K562 (cell line): ENCODE measurements around the gene MTOR. TPM values are rescaled to one million over a fixed set of nuclear protein-coding genes. Genes with fewer than 3 reads are reported as not detected.

Source experiments
- CBX1 ChIP-seq: sonication (generic); IDR thresholded peaks from 2 replicates; pipeline ENCODE4 v1.6.1; 2016; ENCODE audit warnings: antibody characterized with exemption, low read depth, mild to moderate bottlenecking
- CCNT2 ChIP-seq: IDR thresholded peaks from 2 replicates; pipeline ENCODE4 v1.6.1; 2011; ENCODE audit warnings: borderline replicate concordance, low read depth, mild to moderate bottlenecking, moderate library complexity, mixed read lengths, low read length; ENCODE audit not compliant: insufficient read length; ENCODE audit errors: extremely low read depth
- EWSR1 ChIP-seq: fragments of 450-650 bp; IDR thresholded peaks from 2 replicates; pipeline ENCODE4 v1.6.1; 2018; ENCODE audit warnings: borderline replicate concordance, mild to moderate bottlenecking, low read depth, moderate library complexity; ENCODE audit not compliant: partially characterized antibody
- FOXP1 ChIP-seq: sonication (generic); formaldehyde crosslinking; IDR thresholded peaks from 2 replicates; pipeline ENCODE4 v1.8.0; 2022; ENCODE audit warnings: mild to moderate bottlenecking, missing genetic modification reagents
- HDGF ChIP-seq: fragments of 450-650 bp; IDR thresholded peaks from 2 replicates; pipeline ENCODE4 v1.6.1; 2016
- HMG20B ChIP-seq: fragments of 250-450 bp; sonication (Bioruptor Pico); IDR thresholded peaks from 2 replicates; pipeline ENCODE4 v1.5.0; 2021; ENCODE audit warnings: mild to moderate bottlenecking
- ILF3 ChIP-seq: fragments of 450-650 bp; IDR thresholded peaks from 2 replicates; pipeline ENCODE4 v1.6.1; 2018; ENCODE audit warnings: antibody characterized with exemption, mild to moderate bottlenecking, moderate library complexity, borderline replicate concordance
- MAFG ChIP-seq: fragments of 450-650 bp; conservative IDR thresholded peaks from 2 replicates; pipeline ENCODE4 v1.6.1; 2016; ENCODE audit warnings: missing genetic modification characterization, missing compliant biosample characterization
- MEIS2 ChIP-seq: fragments of 450-650 bp; IDR thresholded peaks from 2 replicates; pipeline ENCODE4 v1.6.1; 2014; ENCODE audit warnings: mild to moderate bottlenecking; ENCODE audit not compliant: partially characterized antibody
- RNF2 ChIP-seq: sonication (generic); IDR thresholded peaks from 2 replicates; pipeline ENCODE4 v1.6.1; 2016
- SETDB1 ChIP-seq: IDR thresholded peaks from one replicate; pipeline ENCODE4 v1.6.1; 2012; ENCODE audit warnings: low read length, control low read depth, inconsistent platforms
- TFAM ChIP-seq: fragments of 250-450 bp; sonication (Bioruptor Pico); conservative IDR thresholded peaks from 2 replicates; pipeline ENCODE4 v1.5.0; 2021; ENCODE audit warnings: mild to moderate bottlenecking, moderate library complexity
- ZNF274 ChIP-seq: IDR thresholded peaks from 2 replicates; pipeline ENCODE4 v1.6.1; 2011; ENCODE audit warnings: low read depth, mild to moderate bottlenecking, low read length, moderate library complexity, borderline replicate concordance
- ZNF316 ChIP-seq: fragments of 450-650 bp; IDR thresholded peaks from 2 replicates; pipeline ENCODE4 v1.6.1; 2016
- ZSCAN29 ChIP-seq: fragments of 450-650 bp; IDR thresholded peaks from 2 replicates; pipeline ENCODE4 v1.6.1; 2017
- ZSCAN32 ChIP-seq: fragments of 450-650 bp; formaldehyde crosslinking; IDR thresholded peaks from 2 replicates; pipeline ENCODE4 v1.4.0; 2020; ENCODE audit warnings: mild to moderate bottlenecking, moderate library complexity
- polyA plus RNA-seq, 8 experiments: library from polyadenylated mRNA; depleted of rRNA in 4 of 8; stranded (reverse) in 5 of 8; unstranded in 3 of 8; fragments of >200 nt; fragmentation: Nextera tagmentation in 2 of 8; fragmentation: Illumina TruSeq in 1 of 8; extraction: Ambion mirVana in 2 of 8; extraction: Trizol in 1 of 8; gene quantifications; 2 replicates each; pipeline versions ENCODE4 v1.2.1 to v1.2.3, GENCODE V29; 2011 to 2014; ENCODE audit warnings: inconsistent platforms in 1 of 8, missing spikeins in 1 of 8
- total RNA-seq, 7 experiments: library from RNA; depleted of rRNA in 6 of 7; stranded (reverse); fragments of >200 nt in 6 of 7; fragmentation: Illumina TruSeq in 2 of 7; extraction: Trizol in 2 of 7; gene quantifications; 2 replicates each; pipeline versions ENCODE4 v1.2.1 to v1.2.3, GENCODE V29; 2011 to 2021; ENCODE audit warnings: low replicate concordance in 1 of 7
- TF ChIP-seq, protein P1 (sequence below): fragments of 250-450 bp; sonication (Bioruptor Pico); IDR thresholded peaks from 2 replicates; pipeline ENCODE4 v1.8.0; 2022; ENCODE audit warnings: moderate library complexity, mild to moderate bottlenecking, inconsistent platforms
- TF ChIP-seq, protein P2 (sequence below), 3 experiments: fragments of 200-800 bp in 1 of 3; fragments of 250-450 bp in 1 of 3; fragments of 450-650 bp in 1 of 3; sonication (Bioruptor Pico) in 1 of 3; sonication (Bioruptor generic) in 1 of 3; formaldehyde crosslinking in 1 of 3; IDR thresholded peaks; 2 replicates each; pipeline versions ENCODE4 v1.6.1 to v1.8.0; 2016 to 2022; ENCODE audit warnings: mild to moderate bottlenecking in 2 of 3, missing genetic modification characterization in 2 of 3, missing compliant biosample characterization in 1 of 3, moderate library complexity in 1 of 3
- TF ChIP-seq, protein P3 (sequence below): fragments of 250-450 bp; sonication (Bioruptor Pico); IDR thresholded peaks from 2 replicates; pipeline ENCODE4 v1.9.0; 2021; ENCODE audit warnings: mild to moderate bottlenecking
- TF ChIP-seq, protein P4 (sequence below): fragments of 450-650 bp; IDR thresholded peaks from 2 replicates; pipeline ENCODE4 v1.6.1; 2018; ENCODE audit warnings: mild to moderate bottlenecking, low read depth; ENCODE audit not compliant: partially characterized antibody
- TF ChIP-seq, protein P5 (sequence below): fragments of 250-450 bp; sonication (Bioruptor Pico); IDR thresholded peaks from 2 replicates; pipeline ENCODE4 v1.8.0; 2022; ENCODE audit warnings: moderate library complexity, mild to moderate bottlenecking, inconsistent platforms

MTOR gene
- total and polyA plus RNA-seq, 9 of the 15 experiments (the other 6 are each of a cell fraction or from before 2014, with no cell fraction given) = 11.4 to 71.4 (median 52.2) TPM

DNA sequence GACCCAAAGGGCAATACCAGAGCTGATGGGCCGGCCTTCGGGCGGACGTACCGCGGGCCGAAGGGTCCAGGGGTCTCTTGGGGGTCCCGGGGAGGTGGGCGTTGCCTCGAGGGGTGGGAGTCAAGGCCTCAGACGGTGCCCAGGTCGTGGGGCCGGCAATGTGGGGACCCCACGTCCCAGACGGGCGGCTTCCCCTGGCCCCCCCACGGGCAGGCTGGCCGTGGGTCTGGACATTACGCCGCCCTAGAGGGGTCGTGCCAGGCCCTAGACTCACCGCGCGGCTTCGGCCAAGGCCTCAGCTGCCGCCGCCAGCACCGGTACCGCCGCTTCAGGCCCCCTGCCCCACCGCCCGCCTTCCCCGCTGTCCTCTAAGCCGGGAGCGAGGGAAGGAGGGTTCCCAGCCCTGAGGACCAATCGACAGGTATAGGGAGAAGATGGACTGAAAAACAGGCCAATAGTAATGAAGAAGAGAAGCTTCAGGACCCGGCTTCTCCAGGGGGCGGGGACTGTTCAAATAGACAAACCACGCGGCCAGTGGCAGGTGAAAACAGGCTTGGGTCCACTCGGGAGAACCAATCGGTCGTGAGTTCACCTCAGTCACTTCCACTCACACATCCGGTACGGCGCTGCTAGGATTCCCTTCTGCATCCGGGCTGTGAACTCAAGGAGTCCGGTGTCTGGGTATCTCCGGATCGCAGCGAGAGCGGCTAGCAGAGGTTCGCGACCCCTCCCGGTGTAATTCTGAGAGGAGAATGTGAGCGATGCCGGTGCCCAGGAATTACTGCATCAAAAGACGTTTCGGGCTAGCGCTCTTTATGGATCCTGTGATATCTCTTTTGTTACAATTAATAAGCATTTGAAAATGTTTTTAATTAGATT is at the start of gene MTOR (continued):
- TF ChIP-seq, protein P1, sequence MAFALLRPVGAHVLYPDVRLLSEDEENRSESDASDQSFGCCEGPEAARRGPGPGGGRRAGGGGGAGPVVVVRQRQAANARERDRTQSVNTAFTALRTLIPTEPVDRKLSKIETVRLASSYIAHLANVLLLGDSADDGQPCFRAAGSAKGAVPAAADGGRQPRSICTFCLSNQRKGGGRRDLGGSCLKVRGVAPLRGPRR (CRISPR knock-in tag) = no peak
- TF ChIP-seq, protein P2, sequence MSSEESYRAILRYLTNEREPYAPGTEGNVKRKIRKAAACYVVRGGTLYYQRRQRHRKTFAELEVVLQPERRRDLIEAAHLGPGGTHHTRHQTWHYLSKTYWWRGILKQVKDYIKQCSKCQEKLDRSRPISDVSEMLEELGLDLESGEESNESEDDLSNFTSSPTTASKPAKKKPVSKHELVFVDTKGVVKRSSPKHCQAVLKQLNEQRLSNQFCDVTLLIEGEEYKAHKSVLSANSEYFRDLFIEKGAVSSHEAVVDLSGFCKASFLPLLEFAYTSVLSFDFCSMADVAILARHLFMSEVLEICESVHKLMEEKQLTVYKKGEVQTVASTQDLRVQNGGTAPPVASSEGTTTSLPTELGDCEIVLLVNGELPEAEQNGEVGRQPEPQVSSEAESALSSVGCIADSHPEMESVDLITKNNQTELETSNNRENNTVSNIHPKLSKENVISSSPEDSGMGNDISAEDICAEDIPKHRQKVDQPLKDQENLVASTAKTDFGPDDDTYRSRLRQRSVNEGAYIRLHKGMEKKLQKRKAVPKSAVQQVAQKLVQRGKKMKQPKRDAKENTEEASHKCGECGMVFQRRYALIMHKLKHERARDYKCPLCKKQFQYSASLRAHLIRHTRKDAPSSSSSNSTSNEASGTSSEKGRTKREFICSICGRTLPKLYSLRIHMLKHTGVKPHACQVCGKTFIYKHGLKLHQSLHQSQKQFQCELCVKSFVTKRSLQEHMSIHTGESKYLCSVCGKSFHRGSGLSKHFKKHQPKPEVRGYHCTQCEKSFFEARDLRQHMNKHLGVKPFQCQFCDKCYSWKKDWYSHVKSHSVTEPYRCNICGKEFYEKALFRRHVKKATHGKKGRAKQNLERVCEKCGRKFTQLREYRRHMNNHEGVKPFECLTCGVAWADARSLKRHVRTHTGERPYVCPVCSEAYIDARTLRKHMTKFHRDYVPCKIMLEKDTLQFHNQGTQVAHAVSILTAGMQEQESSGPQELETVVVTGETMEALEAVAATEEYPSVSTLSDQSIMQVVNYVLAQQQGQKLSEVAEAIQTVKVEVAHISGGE (CRISPR knock-in tag; IDR thresholded peaks at IDR 0.05) = peak; percentile 95 to 99 (median 98); a peak in 5 of 6 replicates
- no peak for TF ChIP-seq ZSCAN29
- TF ChIP-seq, protein P3, sequence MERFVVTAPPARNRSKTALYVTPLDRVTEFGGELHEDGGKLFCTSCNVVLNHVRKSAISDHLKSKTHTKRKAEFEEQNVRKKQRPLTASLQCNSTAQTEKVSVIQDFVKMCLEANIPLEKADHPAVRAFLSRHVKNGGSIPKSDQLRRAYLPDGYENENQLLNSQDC (CRISPR knock-in tag) = 0 out of 2 replicates have a peak, but pooled peaks have one; percentile 16
- TF ChIP-seq ZNF274 = no peak
- no peak for TF ChIP-seq RNF2
- no peak for TF ChIP-seq MAFG
- TF ChIP-seq, protein P4, sequence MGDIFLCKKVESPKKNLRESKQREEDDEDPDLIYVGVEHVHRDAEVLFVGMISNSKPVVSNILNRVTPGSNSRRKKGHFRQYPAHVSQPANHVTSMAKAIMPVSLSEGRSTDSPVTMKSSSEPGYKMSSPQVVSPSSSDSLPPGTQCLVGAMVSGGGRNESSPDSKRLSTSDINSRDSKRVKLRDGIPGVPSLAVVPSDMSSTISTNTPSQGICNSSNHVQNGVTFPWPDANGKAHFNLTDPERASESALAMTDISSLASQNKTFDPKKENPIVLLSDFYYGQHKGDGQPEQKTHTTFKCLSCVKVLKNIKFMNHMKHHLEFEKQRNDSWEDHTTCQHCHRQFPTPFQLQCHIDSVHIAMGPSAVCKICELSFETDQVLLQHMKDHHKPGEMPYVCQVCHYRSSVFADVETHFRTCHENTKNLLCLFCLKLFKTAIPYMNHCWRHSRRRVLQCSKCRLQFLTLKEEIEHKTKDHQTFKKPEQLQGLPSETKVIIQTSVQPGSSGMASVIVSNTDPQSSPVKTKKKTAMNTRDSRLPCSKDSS = no peak
- TF ChIP-seq, protein P5, sequence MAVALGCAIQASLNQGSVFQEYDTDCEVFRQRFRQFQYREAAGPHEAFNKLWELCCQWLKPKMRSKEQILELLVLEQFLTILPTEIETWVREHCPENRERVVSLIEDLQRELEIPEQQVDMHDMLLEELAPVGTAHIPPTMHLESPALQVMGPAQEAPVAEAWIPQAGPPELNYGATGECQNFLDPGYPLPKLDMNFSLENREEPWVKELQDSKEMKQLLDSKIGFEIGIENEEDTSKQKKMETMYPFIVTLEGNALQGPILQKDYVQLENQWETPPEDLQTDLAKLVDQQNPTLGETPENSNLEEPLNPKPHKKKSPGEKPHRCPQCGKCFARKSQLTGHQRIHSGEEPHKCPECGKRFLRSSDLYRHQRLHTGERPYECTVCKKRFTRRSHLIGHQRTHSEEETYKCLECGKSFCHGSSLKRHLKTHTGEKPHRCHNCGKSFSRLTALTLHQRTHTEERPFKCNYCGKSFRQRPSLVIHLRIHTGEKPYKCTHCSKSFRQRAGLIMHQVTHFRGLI = no peak
- no peak for TF ChIP-seq ZNF316
- 0 out of 2 replicates have a peak, but pooled peaks have one; percentile 53 for TF ChIP-seq FOXP1
- TF ChIP-seq CCNT2 = no peak
- TF ChIP-seq ILF3 = no peak
- no peak for TF ChIP-seq CBX1
- no peak for TF ChIP-seq EWSR1
- no peak for TF ChIP-seq MEIS2
- no peak for TF ChIP-seq SETDB1
- TF ChIP-seq HMG20B (CRISPR knock-in tag) = no peak
- no peak for TF ChIP-seq TFAM (CRISPR knock-in tag)
- no peak for TF ChIP-seq HDGF
- no peak for TF ChIP-seq ZSCAN32 (CRISPR knock-in tag)
